ENCODE results near the gene KIF1A. TPM values are rescaled to one million over a fixed set of nuclear protein-coding genes. Genes with fewer than 3 reads are reported as not detected.

KIF1A gene
- total and polyA plus RNA-seq, 2 of the 13 experiments (the other 11 are each of a cell fraction or from before 2014, with no cell fraction given): 0.01 TPM; not detected in 1

GRCh38 chr2:240864475-240864874 is 44.5 kb upstream of the KIF1A start (continued):
- no peak for TF ChIP-seq ZBTB4 (CRISPR knock-in tag; IDR thresholded peaks at IDR 0.05; ENCODE audit: borderline replicate concordance)
- no peak for TF ChIP-seq ARNT (IDR thresholded peaks at IDR 0.05)
- TF ChIP-seq LCORL (IDR thresholded peaks at IDR 0.05): no peak
- TF ChIP-seq LCORL (CRISPR knock-in tag; IDR thresholded peaks at IDR 0.05): peak; percentile 86
- peak; percentile 89; the same call in 1 of the 2 replicates for TF ChIP-seq FOXO1 (CRISPR knock-in tag; IDR thresholded peaks at IDR 0.05)

GRCh38 chr2:240861547-240861946 is 41.5 kb upstream of the KIF1A start:
- DNase-seq (ENCODE audit: low spot score) (no peak), FAIRE-seq (no peak), ATAC-seq (no peak)
- no TSS peak for BruUV-seq (replicated peaks)
- Histone ChIP-seq H3K36me3 (replicated peaks in 1 of 2; ENCODE audit: control insufficient read depth in 1 of 2, insufficient read depth in 2 of 2, low read length in 2 of 2) (no peaks in the 10 kb centered on the region), H4K20me1 (ENCODE audit: insufficient read depth, low read length) (no peaks in the 10 kb centered on the region), H3K4me1 (ENCODE audit: insufficient read depth, low read length) (peaks cover 80% of the 10 kb centered on the region), H3K4me2 (ENCODE audit: low read depth, low read length) (no peak overlapping the region), H2AFZ (ENCODE audit: low read length) (no peak overlapping the region), H3K9ac (ENCODE audit: insufficient read depth, low read depth, low read length) (no peak overlapping the region), H3K27me3 (ENCODE audit: control insufficient read depth in 1 of 2, insufficient read depth in 2 of 2, low read length in 2 of 2) (peaks cover 0 to 2% of the 10 kb centered on the region in 2 experiments; a peak in 1 of 5 replicates), H3K79me2 (ENCODE audit: insufficient read depth, low read length) (no peaks in the 10 kb centered on the region), H3K4me3 (replicated peaks in 1 of 3; ENCODE audit: insufficient read depth in 1 of 3, low read depth in 2 of 3, low read length in 3 of 3) (no peak overlapping the region), H3K27ac (ENCODE audit: extremely low read length, insufficient read depth, low read length) (no peak overlapping the region), H3K9me3 (ENCODE audit: low read length) (no peaks in the 10 kb centered on the region)
- WGBS (ENCODE audit: low lambda C conversion rate): 70% methylated on average over 2 of the region's 2 CpGs
- TF ChIP-seq ZNF275 (CRISPR knock-in tag; IDR thresholded peaks at IDR 0.05; ENCODE audit: borderline replicate concordance) (no peak), CREB1 (IDR thresholded peaks at IDR 0.05) (no peak), CREB1 (CRISPR knock-in tag; IDR thresholded peaks at IDR 0.05) (peak; percentile 22; the same call in 1 of the 2 replicates), FOXA3 (CRISPR knock-in tag; IDR thresholded peaks at IDR 0.05) (no peak), ZNF101 (CRISPR knock-in tag; IDR thresholded peaks at IDR 0.05; ENCODE audit: borderline replicate concordance, low read depth) (no peak), ZFX (CRISPR knock-in tag; IDR thresholded peaks at IDR 0.05; ENCODE audit: low read depth) (0 out of 2 replicates have a peak, but pooled peaks have one; percentile 33), ZNF572 (CRISPR knock-in tag; IDR thresholded peaks at IDR 0.05) (no peak)
- intact Hi-C loops (cut with micrococcal nuclease; ENCODE audit: unreplicated experiment): no loop called here
- POLR2A ChIA-PET: interaction anchor here (0.6 to 1.5 kb wide), 4 partner anchors 13 to 36 kb away, joined by 3 to 10 read pairs (median 6); no protein-coding TSS in a partner anchor
- in situ Hi-C loops (cut with HindIII; ENCODE audit: extremely low pct_ligation_motif_present, low pct_unique_long_range_greater_than_20kb): loop anchor here (25.0 kb wide), 1 partner anchor 776 kb away; the partner anchor contains the start of genes ATG4B and THAP4
- CTCF ChIA-PET (ENCODE audit: low intra/inter-chr PET ratio, low total read pairs): no interaction called here
